HEK293T (cell line): Measurements from ENCODE around the gene SFRP5.

ENCODE experiments used
- LEF1 ChIP-seq: fragments of 450-650 bp; IDR thresholded peaks from 2 replicates; pipeline ENCODE4 v1.6.1; 2017; ENCODE audit warnings: mild to moderate bottlenecking, borderline replicate concordance
- SP1 ChIP-seq: fragments of 450-650 bp; IDR thresholded peaks from 2 replicates; pipeline ENCODE4 v1.6.1; 2017
- SUZ12 ChIP-seq: fragments of 450-650 bp; IDR thresholded peaks from 2 replicates; pipeline ENCODE4 v1.6.1; 2016; ENCODE audit warnings: mild to moderate bottlenecking
- TARDBP ChIP-seq: fragments of 450-650 bp; IDR thresholded peaks from 2 replicates; pipeline ENCODE4 v1.6.1; 2016

DNA sequence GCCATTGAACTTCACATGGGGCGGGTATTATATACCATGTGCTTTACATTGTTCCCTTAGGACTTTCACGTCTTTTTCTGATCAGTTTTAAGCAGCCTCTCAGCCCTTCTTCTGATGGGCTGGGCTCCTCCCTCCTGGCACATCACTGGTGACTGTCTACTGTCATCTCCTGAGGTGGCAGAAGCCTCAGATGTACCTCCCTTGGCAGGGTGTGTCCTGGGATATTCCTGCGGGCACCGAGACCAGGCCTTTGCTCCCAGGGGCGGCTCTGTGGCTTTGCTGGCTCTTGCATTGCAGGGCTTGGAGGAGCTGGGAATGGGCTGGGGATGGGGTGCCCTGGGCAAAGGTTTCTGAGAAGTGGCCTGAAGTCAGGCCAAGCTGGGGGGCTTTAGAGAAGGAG, 43.2 kb upstream of the SFRP5 start:
- TF ChIP-seq LEF1 (no peak), SP1 (no peak), SUZ12 (no peak), TARDBP (no peak)
